Activated CD4-positive, alpha-beta memory T cell treated with anti-CD3 and anti-CD28 coated beads, Interleukin-2, amount 10 ng/mL, durations not matched to agents 7 days and 5 days (primary cell): Measurements from ENCODE around the gene PLXNB3. TPM values are rescaled to one million over a fixed set of nuclear protein-coding genes. Genes with fewer than 3 reads are reported as not detected.

ENCODE experiments used
- CTCF ChIA-PET: fragments of 350-600 bp; sonication (Branson Sonifier 250); formaldehyde crosslinking; loops from one replicate; lab custom pipeline; 2021; ENCODE audit warnings: antibody characterized with exemption, inconsistent platforms; lab: Charles Lee
- POLR2A ChIA-PET: fragments of 350-600 bp; sonication (Branson Sonifier 250); formaldehyde crosslinking; loops from one replicate; lab custom pipeline; 2021; ENCODE audit warnings: antibody characterized with exemption; lab: Charles Lee
- DNase-seq: peaks from one replicate; pipeline ENCODE4 v3.0.0-alpha.2; 2020
- H3K27ac Mint-ChIP-seq: one replicate; pipeline ENCODE4 v1.8.0; 2021; ENCODE audit warnings: mild to moderate bottlenecking, mixed read lengths
- H3K27me3 Mint-ChIP-seq: one replicate; pipeline ENCODE4 v1.8.0; 2021; ENCODE audit warnings: mixed read lengths
- H3K36me3 Mint-ChIP-seq: one replicate; pipeline ENCODE4 v1.8.0; 2021; ENCODE audit warnings: low read depth, mixed read lengths
- H3K4me1 Mint-ChIP-seq: one replicate; pipeline ENCODE4 v1.8.0; 2021; ENCODE audit warnings: mixed read lengths
- H3K4me3 Mint-ChIP-seq: one replicate; pipeline ENCODE4 v1.8.0; 2021; ENCODE audit warnings: mild to moderate bottlenecking, mixed read lengths
- H3K9me3 Mint-ChIP-seq: one replicate; pipeline ENCODE4 v1.8.0; 2021; ENCODE audit warnings: mixed read lengths
- total RNA-seq, 2 experiments: library from RNA; stranded (reverse); gene quantifications; one replicate each; pipeline ENCODE4 v1.2.3, GENCODE V29; 2021

The PLXNB3 gene
- total RNA-seq, 2 experiments from 2014 or later = 0.18 to 0.58 TPM

- no peaks in the 10 kb centered on the region for H3K36me3 Mint-ChIP-seq
- H3K27me3 Mint-ChIP-seq = peaks cover 2% of the 10 kb centered on the region
- CTCF ChIA-PET = no interaction called here
- no peaks in the 10 kb centered on the region for H3K9me3 Mint-ChIP-seq
- DNase-seq = no peak
- POLR2A ChIA-PET = no interaction called here
- H3K27ac Mint-ChIP-seq = no peak overlapping the region
- H3K4me1 Mint-ChIP-seq = peaks cover 2% of the 10 kb centered on the region
- no peak overlapping the region for H3K4me3 Mint-ChIP-seq
Measured at GRCh38 chrX:153774576-153775292, 10.7 kb downstream of the PLXNB3 start.

GRCh38 chrX:153775293-153776119 lies 11.5 kb downstream of the PLXNB3 start:
- POLR2A ChIA-PET = no interaction called here

GRCh38 chrX:153776120-153776599 lies 12.1 kb downstream of the PLXNB3 start:
- peaks cover 9% of the 10 kb centered on the region for H3K27me3 Mint-ChIP-seq
- no peaks in the 10 kb centered on the region for H3K9me3 Mint-ChIP-seq
- H3K27ac Mint-ChIP-seq = no peak overlapping the region
- no peak overlapping the region for H3K4me3 Mint-ChIP-seq
- H3K4me1 Mint-ChIP-seq = peaks cover 2% of the 10 kb centered on the region
- no peak for DNase-seq
- CTCF ChIA-PET = no interaction called here
- POLR2A ChIA-PET = no interaction called here
- no peaks in the 10 kb centered on the region for H3K36me3 Mint-ChIP-seq

More at GRCh38 chrX:153775293-153776119, 11.5 kb downstream of the PLXNB3 start:
- Mint-ChIP-seq H3K36me3 (no peaks in the 10 kb centered on the region), H3K4me1 (peaks cover 2% of the 10 kb centered on the region), H3K4me3 (no peak overlapping the region), H3K9me3 (no peaks in the 10 kb centered on the region), H3K27ac (no peak overlapping the region), H3K27me3 (peaks cover 9% of the 10 kb centered on the region)
- CTCF ChIA-PET = no interaction called here
- no peak for DNase-seq

GRCh38 chrX:153776611-153777045 lies 12.6 kb downstream of the PLXNB3 start:
- DNase-seq = no peak
- Mint-ChIP-seq H3K9me3 (no peaks in the 10 kb centered on the region), H3K27me3 (peaks cover 9% of the 10 kb centered on the region), H3K4me1 (peaks cover 2% of the 10 kb centered on the region), H3K4me3 (no peak overlapping the region), H3K27ac (no peak overlapping the region), H3K36me3 (no peaks in the 10 kb centered on the region)
- POLR2A ChIA-PET = no interaction called here
- CTCF ChIA-PET = no interaction called here

- ChIA-PET CTCF (no interaction called here), POLR2A (interaction anchor here (1.0 kb wide), 1 partner anchor 51 kb away, joined by 3 read pairs; no protein-coding TSS in a partner anchor)
- no peak for DNase-seq
- peaks cover 2% of the 10 kb centered on the region for H3K4me1 Mint-ChIP-seq
- no peaks in the 10 kb centered on the region for H3K36me3 Mint-ChIP-seq
- no peaks in the 10 kb centered on the region for H3K9me3 Mint-ChIP-seq
- no peak overlapping the region for H3K4me3 Mint-ChIP-seq
- no peak overlapping the region for H3K27ac Mint-ChIP-seq
- H3K27me3 Mint-ChIP-seq = peaks cover 9% of the 10 kb centered on the region
Measured at GRCh38 chrX:153777261-153778090, 13.4 kb downstream of the PLXNB3 start.

- Mint-ChIP-seq H3K9me3 (no peaks in the 10 kb centered on the region), H3K4me1 (peaks cover 2% of the 10 kb centered on the region), H3K27ac (no peak overlapping the region), H3K36me3 (no peaks in the 10 kb centered on the region), H3K4me3 (no peak overlapping the region), H3K27me3 (peaks cover 9% of the 10 kb centered on the region)
- CTCF ChIA-PET = no interaction called here
- DNase-seq = no peak
- POLR2A ChIA-PET = interaction anchor here (1.0 kb wide), 1 partner anchor 51 kb away, joined by 3 read pairs; no protein-coding TSS in a partner anchor
Measured at GRCh38 chrX:153778181-153778580, 14.1 kb downstream of the PLXNB3 start.

GRCh38 chrX:153778684-153779101 lies 14.6 kb downstream of the PLXNB3 start:
- H3K27ac Mint-ChIP-seq = no peak overlapping the region
- H3K4me1 Mint-ChIP-seq = peaks cover 2% of the 10 kb centered on the region
- DNase-seq = no peak
- CTCF ChIA-PET = interaction anchor here (0.7 kb wide), 1 partner anchor 18 kb away, joined by 3 read pairs; no protein-coding TSS in a partner anchor
- no peaks in the 10 kb centered on the region for H3K36me3 Mint-ChIP-seq
- POLR2A ChIA-PET = interaction anchor here (1.0 kb wide), 1 partner anchor 52 kb away, joined by 3 read pairs; no protein-coding TSS in a partner anchor
- no peak overlapping the region for H3K4me3 Mint-ChIP-seq
- H3K27me3 Mint-ChIP-seq = peaks cover 9% of the 10 kb centered on the region
- H3K9me3 Mint-ChIP-seq = no peaks in the 10 kb centered on the region

GRCh38 chrX:153779891-153780677 lies 16.0 kb downstream of the PLXNB3 start:
- POLR2A ChIA-PET = no interaction called here

GRCh38 chrX:153780678-153781427 lies 16.8 kb downstream of the PLXNB3 start, which contains the start of gene SRPK3:
SRPK3 (plus strand) TSS chrX:153781041; CDS start chrX:153781087, 46 bp downstream.
- POLR2A ChIA-PET = interaction anchor here (1.2 kb wide), 1 partner anchor 126 kb away, joined by 3 read pairs; no protein-coding TSS in a partner anchor
- CTCF ChIA-PET = no interaction called here
- Mint-ChIP-seq H3K36me3 (no peaks in the 10 kb centered on the region), H3K9me3 (no peaks in the 10 kb centered on the region), H3K4me3 (no peak within 1 kb of the TSS), H3K27ac (no peak within 1 kb of the TSS), H3K27me3 (peaks cover 9% of the 10 kb centered on the region), H3K4me1 (peaks cover 2% of the 10 kb centered on the region)
- no peak for DNase-seq

More at GRCh38 chrX:153779891-153780677, 16.0 kb downstream of the PLXNB3 start:
- CTCF ChIA-PET = interaction anchor here (0.9 kb wide), 1 partner anchor 25 kb away, joined by 3 read pairs; no protein-coding TSS in a partner anchor
- Mint-ChIP-seq H3K36me3 (no peaks in the 10 kb centered on the region), H3K4me3 (no peak overlapping the region), H3K27ac (no peak overlapping the region), H3K27me3 (peaks cover 9% of the 10 kb centered on the region), H3K9me3 (no peaks in the 10 kb centered on the region), H3K4me1 (peaks cover 2% of the 10 kb centered on the region)
- no peak for DNase-seq

GRCh38 chrX:153781428-153782047 lies 17.5 kb downstream of the PLXNB3 start:
- no peaks in the 10 kb centered on the region for H3K9me3 Mint-ChIP-seq
- H3K4me1 Mint-ChIP-seq = no peaks in the 10 kb centered on the region
- peaks cover 9% of the 10 kb centered on the region for H3K27me3 Mint-ChIP-seq

GRCh38 chrX:153782313-153782712 lies 18.3 kb downstream of the PLXNB3 start:
- no peaks in the 10 kb centered on the region for H3K4me1 Mint-ChIP-seq
- POLR2A ChIA-PET = interaction anchor here (0.9 to 1.2 kb wide), 2 partner anchors 26 to 125 kb away, joined by 3 read pairs; no protein-coding TSS in a partner anchor
- DNase-seq = no peak
- no peaks in the 10 kb centered on the region for H3K9me3 Mint-ChIP-seq
- H3K4me3 Mint-ChIP-seq = no peak overlapping the region
- CTCF ChIA-PET = no interaction called here
- no peak overlapping the region for H3K27ac Mint-ChIP-seq
- H3K27me3 Mint-ChIP-seq = peaks cover 9% of the 10 kb centered on the region
- H3K36me3 Mint-ChIP-seq = peaks cover 4% of the 10 kb centered on the region

More at GRCh38 chrX:153781428-153782047, 17.5 kb downstream of the PLXNB3 start:
- ChIA-PET CTCF (no interaction called here), POLR2A (interaction anchor here (0.9 to 1.2 kb wide), 2 partner anchors 26 to 125 kb away, joined by 3 read pairs; no protein-coding TSS in a partner anchor)
- H3K36me3 Mint-ChIP-seq = peaks cover 2% of the 10 kb centered on the region
- no peak overlapping the region for H3K4me3 Mint-ChIP-seq
- DNase-seq = no peak
- no peak overlapping the region for H3K27ac Mint-ChIP-seq
